Neural cell (in vitro differentiated cells): ENCODE data around the gene ABHD2. TPM values are rescaled to one million over a fixed set of nuclear protein-coding genes. Genes with fewer than 3 reads are reported as not detected.
"Not testable (repeated sequence)": the region's sequence is repeated elsewhere in the genome, so short reads cannot be mapped to it uniquely, and the experiment has no call there.

Source experiments
- H2AFZ ChIP-seq: fragments of 200-600, 300-800 bp; sonication (generic), shearing (Covaris generic); 2 replicates; pipeline ENCODE4 v1.6.0; 2014; ENCODE audit warnings: low read depth, mild to moderate bottlenecking, antibody characterized with exemption, low read length, moderate library complexity
- H3F3A ChIP-seq: fragments of 200-600 bp; shearing (Covaris generic); 2 replicates; pipeline ENCODE4 v1.6.1; 2016; ENCODE audit warnings: mild to moderate bottlenecking, moderate library complexity, mixed read lengths, antibody characterized with exemption, low read length; ENCODE audit not compliant: insufficient read depth, poor library complexity, severe bottlenecking
- H3K27ac ChIP-seq: fragments of 200-600, 300-800 bp; sonication (generic), shearing (Covaris generic); 2 replicates; pipeline ENCODE4 v1.5.1; 2014; ENCODE audit warnings: mild to moderate bottlenecking, low read length, moderate library complexity
- H3K27me3 ChIP-seq: fragments of 300-800, 200-600 bp; sonication (generic), shearing (Covaris generic); 2 replicates; pipeline ENCODE4 v1.6.0; 2014; ENCODE audit warnings: mild to moderate bottlenecking, low read depth, low read length, moderate library complexity; ENCODE audit not compliant: insufficient read depth
- H3K36me3 ChIP-seq: fragments of 300-800, 200-600 bp; sonication (generic), shearing (Covaris generic); 2 replicates; pipeline ENCODE4 v1.5.1; 2014; ENCODE audit warnings: mild to moderate bottlenecking, antibody characterized with exemption, low read length, moderate library complexity; ENCODE audit not compliant: insufficient read depth
- H3K4me2 ChIP-seq: fragments of 300-800, 200-600 bp; sonication (generic), shearing (Covaris generic); 2 replicates; pipeline ENCODE4 v1.6.0; 2014; ENCODE audit warnings: mild to moderate bottlenecking, low read length
- H3K4me3 ChIP-seq: fragments of 300-800, 200-600 bp; sonication (generic), shearing (Covaris generic); 2 replicates; pipeline ENCODE4 v1.5.1; 2014; ENCODE audit warnings: mild to moderate bottlenecking, low read length, moderate library complexity
- H3K79me2 ChIP-seq: fragments of 200-600 bp; shearing (Covaris generic); replicated peaks from 2 replicates; pipeline ENCODE4 v1.6.0; 2014; ENCODE audit warnings: mild to moderate bottlenecking, low read length, moderate library complexity; ENCODE audit not compliant: insufficient read depth
- H3K9ac ChIP-seq: fragments of 300-800, 200-600 bp; sonication (generic), shearing (Covaris generic); 2 replicates; pipeline ENCODE4 v1.6.1; 2016; ENCODE audit warnings: mild to moderate bottlenecking, low read length, mixed read lengths
- H3K9me2 ChIP-seq: fragments of 200-600 bp; shearing (Covaris generic); 2 replicates; pipeline ENCODE4 v1.6.1; 2016; ENCODE audit warnings: mild to moderate bottlenecking, low read length, mixed read lengths; ENCODE audit not compliant: insufficient read depth
- H3K9me3 ChIP-seq: fragments of 200-600, 300-800 bp; sonication (generic), shearing (Covaris generic); 2 replicates; pipeline ENCODE4 v1.6.1; 2016; ENCODE audit warnings: mild to moderate bottlenecking, mixed run types, low read length, moderate library complexity, mixed read lengths
- H4K20me1 ChIP-seq: fragments of 200-600 bp; shearing (Covaris generic); 2 replicates; pipeline ENCODE4 v1.6.1; 2016; ENCODE audit warnings: mild to moderate bottlenecking, mixed run types; ENCODE audit not compliant: insufficient read depth
- EP300 ChIP-seq: fragments of 450-650 bp; conservative IDR thresholded peaks from 2 replicates; pipeline ENCODE4 v1.6.1; 2014; ENCODE audit warnings: antibody characterized with exemption, mild to moderate bottlenecking, moderate library complexity; ENCODE audit not compliant: poor library complexity, severe bottlenecking
- EZH2 ChIP-seq: fragments of 200-600, 300-800 bp; shearing (Covaris generic), sonication (generic); IDR thresholded peaks from 2 replicates; pipeline ENCODE4 v1.6.1; 2014; ENCODE audit warnings: antibody characterized with exemption, low read length, borderline replicate concordance, mild to moderate bottlenecking; ENCODE audit not compliant: insufficient read depth, poor library complexity, severe bottlenecking
- MXI1 ChIP-seq: fragments of 450-650 bp; conservative IDR thresholded peaks from 2 replicates; pipeline ENCODE4 v1.6.1; 2014; ENCODE audit warnings: antibody characterized with exemption, mild to moderate bottlenecking; ENCODE audit not compliant: poor library complexity, severe bottlenecking
- POLR2AphosphoS5 ChIP-seq: IDR thresholded peaks from 2 replicates; pipeline ENCODE4 v1.6.1; 2012
- RAD21 ChIP-seq: fragments of 450-650 bp; conservative IDR thresholded peaks from 2 replicates; pipeline ENCODE4 v1.6.1; 2014; ENCODE audit warnings: antibody characterized with exemption, mild to moderate bottlenecking, moderate library complexity
- SMC3 ChIP-seq: fragments of 450-650 bp; conservative IDR thresholded peaks from 2 replicates; pipeline ENCODE4 v1.6.1; 2014; ENCODE audit warnings: antibody characterized with exemption, mild to moderate bottlenecking, moderate library complexity; ENCODE audit not compliant: poor library complexity
- TAF1 ChIP-seq: IDR thresholded peaks from 2 replicates; pipeline ENCODE4 v1.6.1; 2012; ENCODE audit warnings: low read depth
- polyA plus RNA-seq: library from polyadenylated mRNA; depleted of rRNA; stranded (reverse); fragments of >200 nt; gene quantifications from 2 replicates; pipeline ENCODE4 v1.2.3, GENCODE V29; 2014
- TF ChIP-seq, protein P1 (sequence below): IDR thresholded peaks from 2 replicates; pipeline ENCODE4 v1.6.1; 2012; ENCODE audit warnings: borderline replicate concordance
- TF ChIP-seq, protein P2 (sequence below): fragments of 450-650 bp; IDR thresholded peaks from 2 replicates; pipeline ENCODE4 v1.5.1; 2014; ENCODE audit warnings: antibody characterized with exemption, mild to moderate bottlenecking, moderate library complexity; ENCODE audit not compliant: poor library complexity, severe bottlenecking

The ABHD2 gene
- polyA plus RNA-seq, 1 donor from 2014 or later, result 19.0 TPM

DNA sequence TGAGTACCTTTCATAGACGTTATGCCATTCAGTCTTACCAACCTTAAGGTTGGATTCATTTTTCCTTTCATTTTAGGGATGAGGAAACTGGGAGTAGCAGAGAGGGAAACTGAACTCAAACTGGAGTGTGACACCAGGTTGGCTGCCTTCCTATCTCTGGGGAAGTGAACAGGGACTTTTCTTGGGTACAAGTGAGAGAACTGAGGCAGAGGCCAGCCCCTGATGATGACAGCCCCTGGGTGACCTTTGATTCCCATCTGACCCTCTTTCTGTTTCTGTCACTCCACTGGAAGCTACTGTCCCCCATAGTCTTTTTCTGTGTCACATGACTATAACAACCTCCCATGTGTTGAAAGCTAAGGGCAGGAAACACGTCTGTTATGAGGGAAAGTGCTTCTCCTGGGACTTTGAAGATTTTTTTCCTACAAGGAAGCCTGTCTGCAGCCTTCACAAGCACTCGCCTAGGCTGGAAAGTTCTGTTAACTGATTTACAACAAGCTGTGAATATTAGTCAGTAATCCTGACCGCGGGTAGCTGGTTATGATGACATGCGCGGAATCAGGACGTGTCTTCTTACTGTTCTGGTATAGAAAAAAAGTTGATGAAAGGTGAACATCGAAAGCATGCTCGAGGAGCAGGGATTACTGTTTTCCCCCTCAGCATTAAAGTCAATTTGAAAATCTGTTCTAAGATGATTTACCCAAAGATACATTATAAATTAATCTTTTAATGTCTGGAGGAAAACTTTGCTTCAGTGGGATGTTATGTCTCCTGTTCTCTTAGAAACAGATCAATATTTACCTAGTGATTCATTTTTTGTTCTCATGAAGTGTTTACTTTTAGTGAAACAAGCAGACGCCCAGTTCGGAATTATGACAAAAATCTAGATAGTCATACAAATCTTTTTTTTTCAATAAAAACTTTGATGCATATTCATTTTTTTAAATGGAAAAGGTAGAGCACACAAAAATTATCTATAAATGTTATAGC lies 31.5 kb downstream of the ABHD2 start:
- no peaks in the 10 kb centered on the region for H4K20me1 ChIP-seq
- peaks cover 8% of the 10 kb centered on the region for H3K36me3 ChIP-seq
- no peak overlapping the region for H3K27ac ChIP-seq
- H3K27me3 ChIP-seq, result no peaks in the 10 kb centered on the region
- H3K79me2 ChIP-seq, result no peaks in the 10 kb centered on the region
- no peaks in the 10 kb centered on the region for H3K9me3 ChIP-seq
- H3K4me2 ChIP-seq, result no peak overlapping the region
- H3K4me3 ChIP-seq, result no peak overlapping the region
- H3F3A ChIP-seq, result no peaks in the 10 kb centered on the region
- H3K9me2 ChIP-seq, result no peaks in the 10 kb centered on the region
- no peak overlapping the region for H2AFZ ChIP-seq
- no peak overlapping the region for H3K9ac ChIP-seq
- TF ChIP-seq TAF1 (no peak), EP300 (no peak), RAD21 (no peak), EZH2 (no peak)
- TF ChIP-seq, protein P1, sequence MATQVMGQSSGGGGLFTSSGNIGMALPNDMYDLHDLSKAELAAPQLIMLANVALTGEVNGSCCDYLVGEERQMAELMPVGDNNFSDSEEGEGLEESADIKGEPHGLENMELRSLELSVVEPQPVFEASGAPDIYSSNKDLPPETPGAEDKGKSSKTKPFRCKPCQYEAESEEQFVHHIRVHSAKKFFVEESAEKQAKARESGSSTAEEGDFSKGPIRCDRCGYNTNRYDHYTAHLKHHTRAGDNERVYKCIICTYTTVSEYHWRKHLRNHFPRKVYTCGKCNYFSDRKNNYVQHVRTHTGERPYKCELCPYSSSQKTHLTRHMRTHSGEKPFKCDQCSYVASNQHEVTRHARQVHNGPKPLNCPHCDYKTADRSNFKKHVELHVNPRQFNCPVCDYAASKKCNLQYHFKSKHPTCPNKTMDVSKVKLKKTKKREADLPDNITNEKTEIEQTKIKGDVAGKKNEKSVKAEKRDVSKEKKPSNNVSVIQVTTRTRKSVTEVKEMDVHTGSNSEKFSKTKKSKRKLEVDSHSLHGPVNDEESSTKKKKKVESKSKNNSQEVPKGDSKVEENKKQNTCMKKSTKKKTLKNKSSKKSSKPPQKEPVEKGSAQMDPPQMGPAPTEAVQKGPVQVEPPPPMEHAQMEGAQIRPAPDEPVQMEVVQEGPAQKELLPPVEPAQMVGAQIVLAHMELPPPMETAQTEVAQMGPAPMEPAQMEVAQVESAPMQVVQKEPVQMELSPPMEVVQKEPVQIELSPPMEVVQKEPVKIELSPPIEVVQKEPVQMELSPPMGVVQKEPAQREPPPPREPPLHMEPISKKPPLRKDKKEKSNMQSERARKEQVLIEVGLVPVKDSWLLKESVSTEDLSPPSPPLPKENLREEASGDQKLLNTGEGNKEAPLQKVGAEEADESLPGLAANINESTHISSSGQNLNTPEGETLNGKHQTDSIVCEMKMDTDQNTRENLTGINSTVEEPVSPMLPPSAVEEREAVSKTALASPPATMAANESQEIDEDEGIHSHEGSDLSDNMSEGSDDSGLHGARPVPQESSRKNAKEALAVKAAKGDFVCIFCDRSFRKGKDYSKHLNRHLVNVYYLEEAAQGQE, result no peak

DNA sequence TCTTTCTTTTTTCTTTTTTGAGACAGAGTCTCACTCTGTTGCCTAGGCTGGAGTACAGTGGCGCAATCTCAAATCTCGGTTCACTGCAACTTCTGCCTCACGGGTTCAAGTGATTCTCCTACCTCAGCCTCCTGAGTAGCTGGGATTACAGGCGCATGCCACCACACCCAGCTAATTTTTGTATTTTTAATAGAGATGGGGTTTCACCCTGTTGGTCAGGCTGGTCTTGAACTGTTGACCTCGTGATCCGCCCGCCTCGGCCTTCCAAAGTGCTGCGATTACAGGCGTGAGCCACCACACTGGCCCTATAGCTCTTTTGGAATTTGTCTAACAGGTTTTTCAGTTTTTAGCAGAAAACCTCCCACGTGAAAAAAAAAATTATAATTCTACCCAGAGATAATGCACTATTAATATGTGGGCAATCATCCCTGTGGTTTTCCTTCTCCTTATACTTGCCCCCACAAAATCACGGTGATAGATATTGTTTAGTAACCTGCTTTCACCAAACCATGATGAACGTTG lies 32.3 kb downstream of the ABHD2 start:
- H3K36me3 ChIP-seq, H3K9me2 ChIP-seq, H3K9me3 ChIP-seq, H2AFZ ChIP-seq, H3F3A ChIP-seq, H4K20me1 ChIP-seq, H3K79me2 ChIP-seq, H3K27me3 ChIP-seq, H3K4me2 ChIP-seq, H3K4me3 ChIP-seq, H3K27ac ChIP-seq, H3K9ac ChIP-seq: not testable (repeated sequence)

DNA sequence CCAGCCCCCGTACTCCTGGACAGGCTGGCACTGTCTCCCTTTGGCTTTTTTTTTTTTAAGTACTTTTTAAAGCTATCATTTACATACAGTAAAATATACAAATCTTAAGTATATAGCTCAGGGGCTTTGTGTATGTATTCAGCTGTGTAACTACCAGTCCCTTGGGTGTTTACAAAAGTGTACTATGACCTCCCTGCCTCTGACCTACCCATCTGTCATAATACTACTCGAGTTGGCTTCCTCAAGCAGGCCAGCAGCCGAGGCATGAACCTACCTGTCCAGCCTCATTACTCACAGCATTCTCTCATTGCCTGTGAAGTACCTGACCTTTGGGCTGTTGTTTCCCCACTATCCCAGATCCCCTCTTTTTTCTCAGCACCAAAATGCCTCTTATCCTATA lies 33.2 kb downstream of the ABHD2 start:
- H3K36me3 ChIP-seq, result peaks cover 8% of the 10 kb centered on the region
- H3K4me3 ChIP-seq, result no peak overlapping the region
- H3K79me2 ChIP-seq, result no peaks in the 10 kb centered on the region
- H3F3A ChIP-seq, result no peaks in the 10 kb centered on the region
- TF ChIP-seq RAD21, result no peak
- TF ChIP-seq EZH2, result no peak
- no peak for TF ChIP-seq TAF1
- no peak for TF ChIP-seq MXI1
- TF ChIP-seq POLR2AphosphoS5, result no peak
- no peak for TF ChIP-seq EP300
- TF ChIP-seq, protein P1, result no peak
- no peak for TF ChIP-seq SMC3
- TF ChIP-seq, protein P2, sequence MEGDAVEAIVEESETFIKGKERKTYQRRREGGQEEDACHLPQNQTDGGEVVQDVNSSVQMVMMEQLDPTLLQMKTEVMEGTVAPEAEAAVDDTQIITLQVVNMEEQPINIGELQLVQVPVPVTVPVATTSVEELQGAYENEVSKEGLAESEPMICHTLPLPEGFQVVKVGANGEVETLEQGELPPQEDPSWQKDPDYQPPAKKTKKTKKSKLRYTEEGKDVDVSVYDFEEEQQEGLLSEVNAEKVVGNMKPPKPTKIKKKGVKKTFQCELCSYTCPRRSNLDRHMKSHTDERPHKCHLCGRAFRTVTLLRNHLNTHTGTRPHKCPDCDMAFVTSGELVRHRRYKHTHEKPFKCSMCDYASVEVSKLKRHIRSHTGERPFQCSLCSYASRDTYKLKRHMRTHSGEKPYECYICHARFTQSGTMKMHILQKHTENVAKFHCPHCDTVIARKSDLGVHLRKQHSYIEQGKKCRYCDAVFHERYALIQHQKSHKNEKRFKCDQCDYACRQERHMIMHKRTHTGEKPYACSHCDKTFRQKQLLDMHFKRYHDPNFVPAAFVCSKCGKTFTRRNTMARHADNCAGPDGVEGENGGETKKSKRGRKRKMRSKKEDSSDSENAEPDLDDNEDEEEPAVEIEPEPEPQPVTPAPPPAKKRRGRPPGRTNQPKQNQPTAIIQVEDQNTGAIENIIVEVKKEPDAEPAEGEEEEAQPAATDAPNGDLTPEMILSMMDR, result no peak
- H3K9me3 ChIP-seq, result no peaks in the 10 kb centered on the region
- no peaks in the 10 kb centered on the region for H3K9me2 ChIP-seq
- no peak overlapping the region for H3K27ac ChIP-seq
- no peaks in the 10 kb centered on the region for H3K27me3 ChIP-seq
- H4K20me1 ChIP-seq, result no peaks in the 10 kb centered on the region
- H3K9ac ChIP-seq, result no peak overlapping the region
- H3K4me2 ChIP-seq, result no peak overlapping the region
- no peak overlapping the region for H2AFZ ChIP-seq
